GM19351 (cell line): ENCODE results near the gene ABR.
"Not testable (repeated sequence)": the region's sequence is repeated elsewhere in the genome, so short reads cannot be mapped to it uniquely, and the experiment has no call there.

Experiments
- ATAC-seq: cut with Tn5 transposase; IDR thresholded peaks from one replicate; pipeline ENCODE4 v1.9.1; 2021; ENCODE audit warnings: mild to moderate bottlenecking, moderate library complexity; ENCODE audit not compliant: unreplicated experiment

The ABR gene

DNA sequence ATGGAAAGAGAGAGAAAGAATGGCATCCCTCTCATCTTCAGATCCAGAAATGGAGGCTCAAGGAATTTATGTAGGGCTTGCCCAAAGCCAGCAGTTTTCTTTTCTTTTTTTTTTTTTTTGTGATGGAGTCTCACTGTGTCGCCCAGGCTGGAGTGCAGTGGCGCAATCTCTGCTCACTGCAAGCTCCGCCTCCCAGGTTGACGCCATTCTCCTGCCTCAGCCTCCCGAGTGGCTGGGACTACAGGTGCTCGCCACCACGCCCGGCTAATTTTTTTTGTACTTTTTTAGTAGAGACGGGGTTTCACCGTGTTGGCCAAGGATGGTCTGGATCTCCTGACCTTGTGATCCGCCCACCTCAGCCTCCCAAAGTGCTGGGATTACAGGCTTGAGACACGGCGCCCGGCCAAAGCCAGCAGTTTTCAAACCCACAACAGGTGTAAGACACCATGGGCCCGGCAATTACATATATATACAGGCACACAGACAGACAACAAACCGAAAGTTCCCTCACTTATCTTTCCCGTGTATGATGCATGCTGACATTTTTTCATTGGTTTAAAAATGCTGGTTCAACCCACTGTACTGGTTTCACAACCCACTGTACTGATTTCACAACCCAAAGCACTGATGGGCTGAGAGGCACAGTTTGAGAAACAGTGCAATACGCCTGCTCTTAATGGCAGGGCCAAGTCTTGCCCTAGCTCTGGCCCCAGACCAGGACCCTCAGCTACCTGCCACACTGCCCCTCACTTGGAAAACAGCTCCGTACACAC, 81.6 kb downstream of the ABR start:
- not testable (repeated sequence) for ATAC-seq

DNA sequence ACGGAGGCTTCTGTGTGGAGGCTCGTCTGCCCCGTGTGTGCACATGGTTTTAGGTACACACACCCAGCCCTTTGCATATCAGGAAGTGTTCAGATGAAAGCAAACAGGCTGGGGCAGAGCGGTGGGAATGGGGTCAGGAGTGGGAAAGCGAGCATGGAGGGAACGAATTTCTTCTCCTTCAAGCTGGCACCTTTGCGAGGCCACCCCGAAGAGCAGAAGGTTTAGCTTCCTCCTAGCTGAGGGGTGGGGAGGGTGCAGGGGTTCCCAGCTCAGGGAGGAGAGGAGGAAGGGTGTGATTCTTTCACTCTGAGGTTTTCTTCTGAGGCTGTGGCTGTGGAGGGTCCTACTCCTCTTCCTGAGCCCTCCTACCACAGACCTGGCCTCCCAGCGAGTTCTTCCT, 83.6 kb downstream of the ABR start:
- no peak for ATAC-seq

DNA sequence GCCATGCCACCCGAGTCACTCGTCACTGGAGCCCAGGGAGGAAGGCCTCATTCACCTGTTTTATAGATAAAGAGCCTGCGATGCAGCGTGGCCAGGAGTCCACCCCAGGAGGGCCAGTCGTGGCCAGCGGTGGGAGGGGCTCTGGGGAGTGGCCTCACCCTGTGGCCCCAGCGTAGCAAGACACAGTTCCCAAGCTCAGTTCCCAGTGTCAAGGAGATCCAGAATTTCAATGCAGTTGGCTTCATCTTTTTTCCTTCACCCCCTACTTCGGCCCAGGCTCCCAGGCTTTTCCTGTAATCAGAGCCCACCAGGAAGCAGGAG, 84.0 kb downstream of the ABR start:
- ATAC-seq: no peak

DNA sequence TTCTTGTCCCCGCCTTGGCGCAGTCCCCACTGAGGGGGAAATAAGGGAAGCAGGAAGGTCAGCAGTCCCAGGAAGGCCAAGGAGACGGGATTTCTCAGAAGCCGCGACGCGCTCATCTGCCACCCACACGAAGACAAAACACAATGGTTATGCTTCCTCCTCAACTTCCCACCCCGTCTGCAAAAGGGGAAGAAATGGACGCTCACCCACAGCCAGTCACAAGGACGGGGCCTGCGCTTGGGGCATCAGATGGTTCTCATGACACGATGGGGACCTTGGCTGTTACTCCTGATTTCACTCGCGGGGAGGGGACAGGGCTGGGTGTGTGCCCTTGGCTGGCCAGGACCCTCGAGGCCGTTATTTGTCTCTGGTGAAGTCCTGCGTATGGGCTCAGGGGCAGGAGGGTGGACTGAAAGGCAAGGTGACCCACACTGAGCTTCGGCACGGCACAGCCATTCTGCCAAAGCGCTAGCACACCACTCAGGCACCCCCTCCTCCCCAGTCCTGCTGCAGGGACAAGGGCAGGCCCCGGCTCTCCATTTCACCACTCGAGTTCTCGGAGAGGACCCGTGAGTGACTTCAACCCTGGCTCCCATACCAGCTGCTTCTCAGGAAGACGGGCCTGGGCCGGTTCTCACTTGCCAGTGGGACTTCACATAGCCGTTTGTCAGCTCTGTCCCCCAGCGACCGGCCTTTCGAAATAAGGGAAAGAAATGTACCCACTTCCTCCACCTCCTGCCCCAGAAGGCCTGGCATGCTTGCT, 84.5 kb downstream of the ABR start:
- no peak for ATAC-seq

DNA sequence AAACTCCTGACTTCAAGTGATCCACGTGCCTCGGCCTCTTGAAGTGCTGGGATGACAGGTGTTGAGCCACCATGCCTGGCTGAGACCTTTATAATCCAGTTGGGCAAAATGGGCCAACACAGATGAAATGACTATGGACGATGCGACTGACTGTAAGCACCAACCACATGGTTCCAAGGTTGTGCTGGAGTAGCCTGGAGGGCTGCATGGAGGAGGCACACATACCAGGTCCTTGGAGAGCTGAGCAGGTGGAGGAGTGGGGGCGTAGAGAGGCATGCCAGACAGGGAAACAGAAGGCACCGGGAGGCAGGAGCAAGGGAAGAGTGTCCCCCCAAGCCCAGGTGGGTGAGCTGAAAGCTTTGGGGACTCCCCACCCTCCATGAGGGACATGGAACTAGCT, 85.2 kb downstream of the ABR start:
- ATAC-seq: no peak

DNA sequence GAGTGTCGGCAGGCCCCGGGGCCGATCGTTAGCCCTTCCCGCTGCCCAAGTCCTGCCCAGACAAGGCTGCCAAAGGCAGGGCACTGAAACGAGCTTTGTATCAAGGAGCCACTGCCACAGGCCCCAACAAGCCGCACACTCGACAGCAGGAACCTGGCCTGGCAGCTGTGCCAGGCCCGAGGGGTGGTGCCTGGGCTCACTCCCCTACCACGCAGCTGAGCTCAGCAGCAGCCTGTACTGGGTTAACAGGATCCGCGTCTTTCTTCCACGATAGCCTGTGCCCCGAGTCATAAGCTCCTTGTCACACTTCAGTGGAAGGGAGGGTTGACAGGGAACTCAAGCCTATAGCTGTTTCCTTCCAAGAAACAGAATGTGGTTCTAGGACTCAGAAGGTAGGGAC, 87.9 kb downstream of the ABR start:
- no peak for ATAC-seq

DNA sequence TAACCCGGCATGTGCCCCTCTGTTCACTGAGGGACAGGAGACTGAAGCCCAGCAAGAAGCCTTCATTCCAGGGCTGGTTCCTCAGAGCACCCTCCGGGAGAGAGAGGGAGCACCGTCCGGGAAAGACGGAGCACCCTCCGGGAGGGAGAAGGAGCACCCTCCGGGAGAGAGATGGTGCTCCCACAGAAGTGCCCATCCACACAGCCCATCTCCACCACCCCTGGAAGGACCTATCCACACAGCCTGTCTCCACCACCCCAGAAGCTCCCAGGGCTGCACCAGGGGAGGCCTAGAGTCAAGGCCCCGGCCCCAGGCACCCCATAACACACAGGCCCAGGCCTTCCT, 88.6 kb downstream of the ABR start:
- no peak for ATAC-seq

DNA sequence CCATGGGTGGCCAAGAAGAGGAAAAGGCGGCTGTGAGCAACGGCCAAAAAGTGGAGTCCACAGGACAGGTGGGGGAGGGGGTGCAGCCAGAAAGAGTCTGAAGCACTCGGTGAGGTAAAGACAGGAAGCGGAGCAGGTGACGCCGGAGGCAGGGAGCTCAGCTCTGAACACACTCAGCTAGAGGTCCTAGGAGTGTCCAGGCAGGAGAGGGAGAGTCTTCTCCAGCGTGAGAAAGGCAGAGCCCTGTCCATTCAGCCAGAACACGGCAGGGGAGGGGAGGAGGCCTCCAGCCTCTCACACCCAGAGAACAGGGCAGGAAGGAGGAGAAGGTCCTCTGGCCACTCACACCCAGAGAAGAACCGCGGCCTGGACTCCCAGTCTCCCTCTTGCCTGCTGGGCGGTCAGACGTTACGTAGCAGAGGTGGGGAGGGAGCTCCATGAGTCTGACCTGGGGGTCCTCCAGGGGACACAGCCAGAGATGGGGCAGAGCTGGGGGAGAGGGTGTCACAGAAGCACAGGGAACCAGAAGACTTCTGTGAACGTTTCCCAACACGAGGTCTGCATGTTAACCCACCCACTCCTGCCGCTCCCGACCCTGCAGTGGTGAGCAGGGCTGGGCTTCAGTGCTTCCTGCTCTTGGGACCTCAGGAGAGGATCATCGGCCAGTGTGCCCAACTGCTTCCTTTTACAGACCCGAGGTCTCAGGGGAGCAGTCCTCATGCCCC, 89.2 kb downstream of the ABR start:
- no peak for ATAC-seq

DNA sequence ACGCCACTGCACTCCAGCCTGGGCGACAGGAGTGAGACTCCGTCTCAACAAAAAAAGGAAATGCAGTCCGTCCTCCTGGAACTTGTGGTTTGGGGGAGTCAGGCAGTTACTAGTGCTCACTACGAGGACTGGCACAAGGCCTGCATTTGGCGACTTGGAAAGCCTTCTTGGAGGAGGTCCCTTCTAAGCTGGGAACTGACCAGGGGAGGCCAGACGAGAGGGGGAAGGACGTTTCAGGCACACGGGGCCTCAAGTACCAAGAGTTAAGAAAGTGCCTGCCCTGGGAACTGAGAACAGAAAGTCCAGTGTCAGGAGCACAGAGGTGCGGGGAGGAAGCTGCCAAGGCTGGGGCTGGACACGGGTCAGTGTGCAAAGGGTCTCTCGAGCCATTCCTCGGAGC, 89.9 kb downstream of the ABR start:
- no peak for ATAC-seq

DNA sequence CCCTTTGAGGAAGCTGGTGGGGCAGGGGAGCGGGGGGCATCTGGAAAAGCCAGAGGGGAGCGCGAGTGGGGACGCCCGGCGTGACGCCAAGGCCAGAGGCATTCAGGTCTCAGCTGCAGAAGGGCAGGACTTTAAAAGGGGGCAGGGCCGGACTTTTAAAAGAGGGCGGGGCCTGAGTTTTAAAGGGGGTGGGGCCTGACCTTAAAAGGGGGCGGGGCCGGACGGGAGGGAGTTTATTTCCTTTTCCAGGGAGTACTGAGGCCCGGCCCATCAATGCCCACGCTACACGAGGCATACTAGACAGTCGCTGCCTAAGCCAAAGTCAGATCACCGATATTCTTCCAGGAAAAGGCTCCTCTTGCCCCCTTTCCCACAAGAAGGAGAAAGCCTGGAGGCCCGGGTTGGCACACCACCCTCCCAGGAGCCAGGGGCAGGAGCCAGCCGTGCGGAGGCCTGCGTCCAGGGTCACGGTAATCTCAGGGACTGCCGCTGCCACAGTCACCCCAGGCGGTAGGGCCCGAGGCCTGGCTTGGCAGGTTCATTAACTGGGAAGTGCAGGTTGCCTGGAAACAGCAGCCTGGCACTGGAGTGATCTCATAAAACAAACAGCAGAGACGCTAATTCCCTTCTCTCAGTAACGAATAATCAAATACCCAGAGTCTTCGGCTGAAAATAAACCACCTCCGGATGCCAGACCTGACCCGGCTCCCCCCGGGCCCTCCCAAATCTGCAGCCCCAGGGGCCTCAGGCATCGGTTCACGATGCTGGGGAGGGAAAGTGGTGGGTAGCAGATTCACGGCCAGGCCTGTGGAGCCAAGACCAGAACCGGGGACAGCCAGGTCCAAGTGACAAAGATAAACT, 92.2 kb downstream of the ABR start:
- no peak for ATAC-seq

DNA sequence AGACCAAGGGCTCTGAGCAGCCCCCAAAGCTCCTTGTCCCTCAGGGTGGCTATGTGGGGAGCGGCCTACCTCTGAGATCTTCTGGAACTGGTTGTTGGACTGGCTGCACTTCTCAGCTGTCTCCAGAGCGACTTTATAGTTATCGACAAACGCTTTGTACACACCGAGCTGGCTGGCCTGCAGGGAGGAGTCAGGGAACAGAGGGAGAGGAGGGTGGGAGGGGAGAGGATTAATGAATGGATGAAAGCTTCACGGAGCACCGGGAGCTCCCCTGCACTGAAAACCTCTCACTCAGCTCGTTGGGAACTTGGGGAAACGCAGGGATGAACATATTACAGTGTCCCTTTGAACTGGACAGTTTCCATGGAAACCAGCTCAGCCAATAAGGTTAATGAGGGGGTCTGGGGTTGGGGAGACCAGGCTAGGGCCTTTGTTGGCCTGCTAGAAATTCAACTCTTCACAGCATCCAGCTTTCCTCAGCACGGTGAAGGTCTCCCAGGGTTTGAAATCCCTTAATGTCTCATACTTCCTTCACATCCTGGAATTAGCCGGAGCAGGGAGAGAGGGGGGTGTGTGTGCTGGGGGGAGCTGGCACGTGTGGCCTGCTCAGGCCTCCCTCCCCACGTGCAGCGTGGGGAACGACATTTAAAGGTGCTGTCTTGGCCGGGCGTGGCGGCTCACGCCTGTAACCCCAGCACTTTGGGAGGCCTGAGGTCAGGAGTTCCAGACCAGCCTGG, 96.2 kb downstream of the ABR start:
- ATAC-seq: no peak

DNA sequence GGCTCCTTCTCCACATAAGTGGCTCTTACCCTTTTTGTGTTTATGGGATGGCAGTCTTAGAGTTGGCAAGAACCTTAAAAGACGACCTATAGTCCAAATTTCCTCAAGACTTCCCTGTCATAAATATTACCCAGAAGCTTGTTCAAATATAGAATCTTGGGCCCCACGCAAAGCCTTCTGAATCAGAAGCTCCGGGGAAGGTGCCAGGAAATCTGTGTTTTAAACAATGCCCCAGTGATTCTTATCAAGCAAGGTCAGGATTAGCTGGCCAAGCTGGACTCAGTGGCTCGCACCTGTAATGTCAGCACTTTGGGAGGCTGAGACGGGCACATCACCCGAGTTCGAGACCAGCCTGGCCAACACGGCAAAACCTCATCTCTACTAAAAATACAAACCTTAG, 97.2 kb downstream of the ABR start:
- ATAC-seq: no peak

DNA sequence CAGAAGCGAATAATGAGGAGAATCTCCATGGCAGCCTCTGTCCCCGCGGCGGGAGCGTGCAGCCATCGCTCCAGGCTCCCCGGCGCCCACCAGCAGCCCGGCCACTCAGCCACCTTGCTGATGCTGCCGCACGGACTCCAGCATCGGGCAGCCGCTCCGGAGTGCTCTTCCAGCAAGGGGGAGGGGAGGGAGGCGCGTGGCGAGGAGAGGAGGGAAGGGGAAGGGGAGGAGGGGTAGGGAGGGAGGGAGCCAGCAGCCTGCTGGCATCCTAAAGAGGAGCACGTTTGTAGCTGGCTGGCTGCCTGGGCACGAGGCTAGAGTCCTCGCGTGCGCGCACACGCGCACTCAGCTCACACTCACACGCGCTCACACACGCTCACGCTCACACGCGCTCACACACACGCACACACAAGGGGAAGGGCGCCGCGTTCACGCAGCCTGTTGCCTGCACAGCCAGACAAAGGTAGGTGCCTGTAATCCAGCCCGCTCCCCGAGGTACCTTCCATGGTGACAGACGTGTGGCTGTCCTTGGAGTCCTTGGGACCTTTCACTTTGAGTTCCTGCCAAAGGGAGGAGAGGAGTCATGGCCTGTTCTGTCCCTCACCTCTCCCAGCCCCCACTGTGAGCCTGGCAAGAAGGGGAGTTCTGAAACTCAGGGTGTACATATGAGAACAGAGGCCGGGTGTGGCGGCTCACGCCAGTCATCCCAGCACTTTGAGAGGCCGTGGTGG, 100.8 kb downstream of the ABR start:
- no peak for ATAC-seq

DNA sequence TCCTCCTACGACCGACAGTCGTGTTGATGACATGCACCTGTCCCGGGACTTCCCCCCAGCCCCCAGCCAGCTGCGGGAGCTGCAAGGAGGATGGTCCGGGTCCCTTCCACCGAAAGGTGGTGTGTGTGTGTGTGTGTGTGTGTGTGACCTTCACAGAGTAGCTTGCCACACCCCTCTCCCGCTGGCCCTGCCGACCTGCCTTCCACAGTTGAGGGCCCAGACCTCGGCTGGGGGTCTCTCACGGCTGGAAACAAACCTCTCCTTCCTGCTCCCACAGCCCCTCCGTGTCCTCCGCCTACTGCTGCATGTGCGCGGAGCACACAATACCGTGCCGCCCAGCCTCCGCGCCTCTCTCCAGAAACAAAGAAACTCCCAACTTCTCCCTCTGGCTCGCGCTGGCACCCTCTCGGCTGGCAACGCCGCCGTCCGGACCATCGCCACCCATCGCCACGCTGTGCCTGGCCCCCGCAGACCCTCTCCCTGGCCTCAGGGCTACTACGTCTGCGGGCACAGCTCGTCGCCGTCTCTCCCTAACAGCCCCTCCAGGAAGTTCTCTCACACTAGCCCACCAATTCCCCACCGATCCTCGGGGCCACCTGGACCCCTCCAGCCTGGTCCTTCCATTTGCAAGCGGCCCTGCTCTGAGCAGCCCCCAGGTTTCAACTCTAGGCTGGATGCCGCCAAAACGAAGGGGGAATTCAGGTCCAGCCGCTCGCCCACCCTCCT, 101.6 kb downstream of the ABR start:
- no peak for ATAC-seq

DNA sequence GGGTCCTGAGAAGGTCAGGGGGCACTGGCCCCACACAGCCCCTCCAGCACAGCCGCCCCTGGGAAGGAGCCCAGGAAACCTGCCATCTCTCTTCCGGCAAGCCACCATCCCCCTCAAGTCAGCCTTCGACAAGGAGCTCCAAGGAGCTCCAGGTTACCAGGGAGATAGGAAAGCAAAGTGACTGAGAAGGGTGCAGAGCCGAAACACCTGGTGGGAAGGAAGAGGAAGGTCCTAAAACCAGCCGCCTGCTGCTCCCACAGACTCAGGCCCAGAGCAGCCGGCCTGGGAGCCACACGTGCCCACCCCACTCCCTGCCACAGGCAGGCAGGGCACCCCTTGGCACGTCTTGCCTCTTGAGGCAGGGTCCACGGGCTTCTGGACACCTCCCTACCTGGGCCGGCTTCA, 102.2 kb downstream of the ABR start:
- ATAC-seq: no peak

DNA sequence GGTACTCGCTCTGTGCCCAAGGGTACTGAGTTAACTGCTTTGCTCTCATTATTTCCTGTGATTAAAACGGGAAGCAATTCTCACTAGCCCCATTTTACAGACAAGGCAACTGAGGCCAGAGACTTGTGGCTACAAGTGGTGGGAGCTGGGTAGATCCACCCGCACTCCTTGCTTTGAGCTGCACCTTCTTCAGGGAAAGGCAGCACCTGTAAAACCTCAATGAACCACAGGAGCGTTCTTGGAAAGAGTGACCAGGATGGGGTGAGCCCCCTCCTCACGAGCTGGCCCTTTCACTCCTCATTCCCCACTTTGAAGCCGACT, 102.8 kb downstream of the ABR start:
- ATAC-seq: no peak

DNA sequence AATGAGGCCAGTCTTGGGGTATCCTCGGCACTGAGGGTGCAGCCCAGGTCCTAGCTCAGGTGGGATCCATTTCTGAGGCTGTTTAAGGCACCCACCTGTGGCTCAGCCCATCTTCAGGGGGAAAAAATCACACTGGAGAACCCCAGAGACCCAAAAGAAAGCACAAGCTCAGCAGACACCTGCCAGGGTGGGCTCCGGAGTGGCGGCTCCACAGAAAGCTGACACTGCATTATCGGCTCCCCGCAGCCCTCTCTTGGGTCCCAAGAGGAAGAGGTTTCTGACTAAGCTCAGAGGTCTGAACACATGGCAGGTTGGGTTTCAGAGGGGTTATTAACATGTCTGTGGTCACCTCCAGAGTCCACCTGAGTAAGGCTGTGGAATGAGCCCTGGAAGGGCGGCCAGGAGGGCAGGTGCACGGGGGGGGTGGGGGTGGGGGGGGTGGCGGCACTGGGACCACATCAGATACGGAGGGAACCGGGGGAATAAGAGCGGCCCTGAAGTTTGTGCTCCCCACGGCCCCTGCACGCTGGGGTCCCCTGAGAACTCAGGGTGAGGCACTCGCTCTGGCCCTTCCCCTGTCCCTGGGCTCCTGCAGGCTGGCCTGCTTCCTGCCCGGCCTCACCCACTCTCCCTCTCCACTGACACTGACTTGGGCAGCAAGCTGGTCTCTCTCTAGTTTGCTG, 103.3 kb downstream of the ABR start:
- ATAC-seq: no peak

DNA sequence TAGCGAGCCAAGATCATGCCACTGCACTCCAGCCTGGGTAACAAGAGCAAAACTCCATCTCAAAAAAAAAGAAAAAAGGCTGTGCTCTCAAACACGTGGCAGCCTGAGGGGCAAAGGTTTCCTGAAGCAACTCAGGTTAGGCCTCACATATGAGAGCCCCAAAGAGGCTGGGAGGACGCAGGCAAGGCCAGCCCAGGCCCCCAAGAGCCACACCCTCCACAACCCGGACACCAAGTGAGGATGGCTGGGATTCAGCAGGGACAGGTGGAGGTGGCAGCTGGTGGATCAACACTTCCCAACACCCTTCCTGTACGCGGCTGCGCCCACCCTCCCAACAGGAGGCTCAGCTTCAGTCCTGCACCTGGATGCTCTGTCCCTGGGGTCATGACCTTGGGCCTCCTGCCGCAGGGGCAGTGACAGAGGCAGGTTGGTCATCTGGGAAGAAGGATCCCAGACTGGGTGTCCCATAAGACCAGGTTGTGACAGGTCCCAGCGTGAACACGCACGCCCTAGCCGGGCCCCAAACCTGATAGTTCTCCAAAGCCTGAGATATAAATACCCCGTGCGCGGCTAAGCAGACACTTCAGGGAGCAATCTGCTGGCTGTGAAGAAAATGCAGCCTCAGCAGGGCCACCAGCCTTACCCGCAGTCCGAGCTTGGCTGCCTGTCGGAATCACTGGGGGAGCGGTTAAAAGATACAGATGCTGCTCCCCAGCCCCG, 104.7 kb downstream of the ABR start:
- no peak for ATAC-seq
